Hepatocyte (in vitro differentiated cells): ENCODE measurements around the gene IL31RA. TPM values are rescaled to one million over a fixed set of nuclear protein-coding genes. Genes with fewer than 3 reads are reported as not detected.

Experiments
- DNase-seq: peaks from one replicate; pipeline ENCODE4 v3.0.0-alpha.2; 2016; ENCODE audit warnings: low spot score
- H2AFZ ChIP-seq: fragments of 200-600 bp; sonication (generic); 2 replicates; pipeline ENCODE4 v1.6.0; 2016; ENCODE audit warnings: antibody characterized with exemption, mild to moderate bottlenecking
- H3K27ac ChIP-seq: fragments of 200-600 bp; sonication (generic); 2 replicates; pipeline ENCODE4 v1.5.1; 2016; ENCODE audit warnings: mild to moderate bottlenecking
- H3K27me3 ChIP-seq: fragments of 200-600 bp; sonication (generic); 2 replicates; pipeline ENCODE4 v1.6.1; 2016
- H3K36me3 ChIP-seq: fragments of 200-600 bp; sonication (generic); replicated peaks from 2 replicates; pipeline ENCODE4 v1.5.1; 2016; ENCODE audit warnings: low read depth; ENCODE audit not compliant: insufficient read depth
- H3K4me1 ChIP-seq: fragments of 200-600 bp; sonication (generic); 2 replicates; pipeline ENCODE4 v1.5.1; 2016; ENCODE audit warnings: mild to moderate bottlenecking, moderate library complexity; ENCODE audit not compliant: insufficient read depth
- H3K4me2 ChIP-seq: fragments of 200-600 bp; sonication (generic); 2 replicates; pipeline ENCODE4 v1.6.0; 2016
- H3K4me3 ChIP-seq: fragments of 200-600 bp; sonication (generic); 2 replicates; pipeline ENCODE4 v1.5.1; 2016; ENCODE audit warnings: mild to moderate bottlenecking
- H3K79me2 ChIP-seq: fragments of 200-600 bp; sonication (generic); 2 replicates; pipeline ENCODE4 v1.6.0; 2017; ENCODE audit warnings: mild to moderate bottlenecking
- H3K9me2 ChIP-seq: fragments of 200-600 bp; sonication (generic); replicated peaks from 2 replicates; pipeline ENCODE4 v1.6.0; 2017; ENCODE audit warnings: mild to moderate bottlenecking; ENCODE audit not compliant: insufficient read depth
- H3K9me3 ChIP-seq: fragments of 200-600 bp; sonication (generic); 2 replicates; pipeline ENCODE4 v1.5.1; 2016; ENCODE audit warnings: low read depth, mild to moderate bottlenecking
- H4K20me1 ChIP-seq: fragments of 200-600 bp; sonication (generic); 2 replicates; pipeline ENCODE4 v1.6.0; 2016; ENCODE audit warnings: mild to moderate bottlenecking; ENCODE audit not compliant: insufficient read depth, poor library complexity, severe bottlenecking
- CTCF ChIP-seq: fragments of 200-600 bp; sonication (generic); IDR thresholded peaks from 2 replicates; pipeline ENCODE4 v1.5.1; 2016; ENCODE audit warnings: antibody characterized with exemption, mild to moderate bottlenecking; ENCODE audit not compliant: poor library complexity
- EZH2 ChIP-seq: fragments of 200-600 bp; sonication (generic); IDR thresholded peaks from 2 replicates; pipeline ENCODE4 v1.6.1; 2016; ENCODE audit warnings: antibody characterized with exemption, mild to moderate bottlenecking, borderline replicate concordance
- EZH2phosphoT487 ChIP-seq: fragments of 200-600 bp; sonication (generic); IDR thresholded peaks from one replicate; pipeline ENCODE4 v1.6.1; 2018; ENCODE audit warnings: antibody characterized with exemption, mild to moderate bottlenecking, low read depth, moderate library complexity; ENCODE audit not compliant: unreplicated experiment, severe bottlenecking
- WGBS: methylation state at CpG from one replicate; pipeline ENCODE4 v1.1.6; 2016; ENCODE audit warnings: low lambda C conversion rate; ENCODE audit errors: missing lambda C conversion rate; 5-methylcytosine and 5-hydroxymethylcytosine counted together
- polyA plus RNA-seq: library from polyadenylated mRNA; unstranded; fragments of >200 nt; fragmentation: Nextera tagmentation; extraction: Ambion mirVana; gene quantifications from 2 replicates; pipeline ENCODE4 v1.2.1, GENCODE V29; 2016
- total RNA-seq: library from RNA; depleted of rRNA; stranded (reverse); fragments of >200 nt; gene quantifications from 2 replicates; pipeline ENCODE4 v1.2.3, GENCODE V29; 2014

IL31RA gene
- total and polyA plus RNA-seq, 2 experiments from 2014 or later, result 0.53 to 0.93 TPM

GRCh38 chr5:55823151-55823796 lies 27.9 kb upstream of the IL31RA start:
- Histone ChIP-seq H3K9me3 (no peaks in the 10 kb centered on the region), H3K4me2 (no peak overlapping the region), H3K4me1 (peaks cover 4% of the 10 kb centered on the region), H3K36me3 (no peaks in the 10 kb centered on the region), H3K27me3 (peaks cover 28% of the 10 kb centered on the region), H3K79me2 (no peaks in the 10 kb centered on the region), H3K4me3 (no peak overlapping the region), H3K9me2 (no peaks in the 10 kb centered on the region), H3K27ac (no peak overlapping the region), H4K20me1 (no peaks in the 10 kb centered on the region), H2AFZ (no peak overlapping the region)
- no peak for DNase-seq
- TF ChIP-seq CTCF, result no peak
- TF ChIP-seq EZH2, result no peak
- TF ChIP-seq EZH2phosphoT487, result no peak
- WGBS, result 83% methylated on average over 1 of the region's 1 CpG

- no peaks in the 10 kb centered on the region for H3K9me3 ChIP-seq
- no peaks in the 10 kb centered on the region for H3K4me1 ChIP-seq
- no peak overlapping the region for H3K4me2 ChIP-seq
- H3K79me2 ChIP-seq, result no peaks in the 10 kb centered on the region
- H3K36me3 ChIP-seq, result no peaks in the 10 kb centered on the region
- H3K27ac ChIP-seq, result no peak overlapping the region
- H4K20me1 ChIP-seq, result no peaks in the 10 kb centered on the region
- no peak overlapping the region for H2AFZ ChIP-seq
- no peak overlapping the region for H3K4me3 ChIP-seq
- H3K9me2 ChIP-seq, result no peaks in the 10 kb centered on the region
- TF ChIP-seq EZH2 (no peak), CTCF (no peak), EZH2phosphoT487 (no peak)
- H3K27me3 ChIP-seq, result no peaks in the 10 kb centered on the region
- no peak for DNase-seq
- 85% methylated on average over 3 of the region's 3 CpGs for WGBS
These were observed 21.2 kb upstream of the IL31RA start for GRCh38 chr5:55829956-55830355.

GRCh38 chr5:55832446-55832845 lies 18.7 kb upstream of the IL31RA start:
- H3K4me1 ChIP-seq, result no peaks in the 10 kb centered on the region
- no peaks in the 10 kb centered on the region for H3K9me2 ChIP-seq
- TF ChIP-seq EZH2phosphoT487, result no peak
- TF ChIP-seq CTCF, result no peak
- TF ChIP-seq EZH2, result no peak
- H3K36me3 ChIP-seq, result no peaks in the 10 kb centered on the region
- H4K20me1 ChIP-seq, result no peaks in the 10 kb centered on the region
- no peaks in the 10 kb centered on the region for H3K79me2 ChIP-seq
- H3K4me2 ChIP-seq, result no peak overlapping the region
- no peak overlapping the region for H3K4me3 ChIP-seq
- H3K27me3 ChIP-seq, result no peaks in the 10 kb centered on the region
- DNase-seq, result no peak
- H3K9me3 ChIP-seq, result no peaks in the 10 kb centered on the region
- H3K27ac ChIP-seq, result no peak overlapping the region
- H2AFZ ChIP-seq, result no peak overlapping the region
- WGBS, result 97% methylated on average over 17 of the region's 17 CpGs
